Smooth muscle cell (in vitro differentiated cells): ENCODE results near the gene UTP4. TPM values are rescaled to one million over a fixed set of nuclear protein-coding genes. Genes with fewer than 3 reads are reported as not detected.

Experiments used
- DNase-seq: peaks from one replicate; lab custom pipeline; 2025; ENCODE audit not compliant: unreplicated experiment; lab: John Stamatoyannopoulos, UW
- H2AFZ ChIP-seq: fragments of 200-600 bp; sonication (generic); 2 replicates; pipeline ENCODE4 v1.6.0; 2016; ENCODE audit warnings: antibody characterized with exemption, low read depth, mild to moderate bottlenecking
- H3F3A ChIP-seq: fragments of 200-600 bp; sonication (generic); 2 replicates; pipeline ENCODE4 v1.6.0; 2017; ENCODE audit warnings: antibody characterized with exemption, low read depth
- H3K27ac ChIP-seq: fragments of 200-600 bp; sonication (generic); 2 replicates; pipeline ENCODE4 v1.5.1; 2016; ENCODE audit warnings: low read depth, mild to moderate bottlenecking
- H3K27me3 ChIP-seq: fragments of 200-600 bp; sonication (generic); 2 replicates; pipeline ENCODE4 v1.6.1; 2016; ENCODE audit warnings: low read depth, mild to moderate bottlenecking
- H3K36me3 ChIP-seq: fragments of 200-600 bp; sonication (generic); 2 replicates; pipeline ENCODE4 v1.5.1; 2016; ENCODE audit warnings: low read depth
- H3K4me1 ChIP-seq: fragments of 200-600 bp; sonication (generic); 2 replicates; pipeline ENCODE4 v1.5.1; 2016; ENCODE audit warnings: low read depth
- H3K4me2 ChIP-seq: fragments of 200-600 bp; sonication (generic); 2 replicates; pipeline ENCODE4 v1.6.0; 2016; ENCODE audit warnings: mild to moderate bottlenecking
- H3K4me3 ChIP-seq: fragments of 200-600 bp; sonication (generic); 2 replicates; pipeline ENCODE4 v1.5.1; 2016; ENCODE audit warnings: mild to moderate bottlenecking
- H3K79me2 ChIP-seq: fragments of 200-600 bp; sonication (generic); 2 replicates; pipeline ENCODE4 v1.6.0; 2016; ENCODE audit warnings: low read depth, mild to moderate bottlenecking
- H3K9ac ChIP-seq: fragments of 200-600 bp; sonication (generic); 2 replicates; pipeline ENCODE4 v1.6.0; 2016; ENCODE audit warnings: low read depth
- H3K9me3 ChIP-seq: fragments of 200-600 bp; sonication (generic); replicated peaks from 2 replicates; pipeline ENCODE4 v1.5.1; 2016; ENCODE audit warnings: low read depth
- H4K20me1 ChIP-seq: fragments of 200-600 bp; sonication (generic); 2 replicates; pipeline ENCODE4 v1.6.0; 2016; ENCODE audit warnings: low read depth
- CTCF ChIP-seq: fragments of 200-600 bp; sonication (generic); IDR thresholded peaks from 2 replicates; pipeline ENCODE4 v1.5.1; 2017; ENCODE audit warnings: borderline replicate concordance, mild to moderate bottlenecking, antibody characterized with exemption; ENCODE audit not compliant: insufficient read depth, poor library complexity, severe bottlenecking
- WGBS: methylation state at CpG from one replicate; pipeline ENCODE4 v1.1.7; 2016; ENCODE audit warnings: low lambda C conversion rate; 5-methylcytosine and 5-hydroxymethylcytosine counted together
- polyA plus RNA-seq: library from polyadenylated mRNA; unstranded; fragments of >200 nt; fragmentation: Nextera tagmentation; extraction: Ambion mirVana; gene quantifications from 2 replicates; pipeline ENCODE4 v1.2.1, GENCODE V29; 2016
- total RNA-seq: library from RNA; depleted of rRNA; stranded (reverse); fragments of >200 nt; gene quantifications from 2 replicates; pipeline ENCODE4 v1.2.3, GENCODE V29; 2014

The UTP4 gene
- total and polyA plus RNA-seq, 2 experiments from 2014 or later: 20.4 to 29.0 TPM

GRCh38 chr16:69111876-69112230, 20.6 kb upstream of the UTP4 start:
- H3K79me2 ChIP-seq: no peaks in the 10 kb centered on the region
- no peaks in the 10 kb centered on the region for H3K36me3 ChIP-seq
- H3K9me3 ChIP-seq: no peaks in the 10 kb centered on the region
- peaks cover 25% of the 10 kb centered on the region for H3K27me3 ChIP-seq
- H4K20me1 ChIP-seq: peaks cover 71% of the 10 kb centered on the region
- H3F3A ChIP-seq: no peaks in the 10 kb centered on the region
- DNase-seq: no peak
- peaks cover 10% of the 10 kb centered on the region for H3K4me1 ChIP-seq
- H2AFZ ChIP-seq: no peak overlapping the region
- H3K9ac ChIP-seq: no peak overlapping the region
- no peak overlapping the region for H3K4me2 ChIP-seq
- no peak for TF ChIP-seq CTCF
- H3K4me3 ChIP-seq: no peak overlapping the region
- no peak overlapping the region for H3K27ac ChIP-seq
- 98% methylated on average over 5 of the region's 5 CpGs for WGBS

- WGBS: 59% methylated on average over 6 of the region's 6 CpGs
- peak; percentile 63 for TF ChIP-seq CTCF
- Histone ChIP-seq H3K27ac (no peak overlapping the region), H3K4me1 (peaks cover 4% of the 10 kb centered on the region), H2AFZ (no peak overlapping the region), H3K27me3 (peaks cover 19% of the 10 kb centered on the region), H3K9me3 (no peaks in the 10 kb centered on the region), H3K36me3 (no peaks in the 10 kb centered on the region), H3F3A (no peaks in the 10 kb centered on the region), H3K4me2 (no peak overlapping the region), H3K79me2 (no peaks in the 10 kb centered on the region), H3K9ac (no peak overlapping the region), H4K20me1 (peaks cover 70% of the 10 kb centered on the region), H3K4me3 (no peak overlapping the region)
- no peak for DNase-seq
These were observed 19.9 kb upstream of the UTP4 start for GRCh38 chr16:69112285-69113129.

- no peaks in the 10 kb centered on the region for H3K36me3 ChIP-seq
- H3K4me3 ChIP-seq: no peak overlapping the region
- DNase-seq: no peak
- H4K20me1 ChIP-seq: peaks cover 70% of the 10 kb centered on the region
- H3K27ac ChIP-seq: no peak overlapping the region
- no peak for TF ChIP-seq CTCF
- no peak overlapping the region for H2AFZ ChIP-seq
- no peaks in the 10 kb centered on the region for H3F3A ChIP-seq
- H3K9me3 ChIP-seq: no peaks in the 10 kb centered on the region
- peaks cover 11% of the 10 kb centered on the region for H3K27me3 ChIP-seq
- 94% methylated on average over 7 of the region's 7 CpGs for WGBS
- no peak overlapping the region for H3K4me2 ChIP-seq
- H3K79me2 ChIP-seq: no peaks in the 10 kb centered on the region
- H3K4me1 ChIP-seq: no peaks in the 10 kb centered on the region
- H3K9ac ChIP-seq: no peak overlapping the region
These were observed 19.2 kb upstream of the UTP4 start for GRCh38 chr16:69113216-69113615.

- no peak overlapping the region for H3K4me2 ChIP-seq
- no peak overlapping the region for H2AFZ ChIP-seq
- no peak overlapping the region for H3K27ac ChIP-seq
- no peaks in the 10 kb centered on the region for H3K36me3 ChIP-seq
- peaks cover 74% of the 10 kb centered on the region for H4K20me1 ChIP-seq
- H3K79me2 ChIP-seq: no peaks in the 10 kb centered on the region
- no peaks in the 10 kb centered on the region for H3K4me1 ChIP-seq
- no peak for DNase-seq
- no peaks in the 10 kb centered on the region for H3K27me3 ChIP-seq
- WGBS: 98% methylated on average over 25 of the region's 25 CpGs
- H3K9me3 ChIP-seq: no peaks in the 10 kb centered on the region
- TF ChIP-seq CTCF: no peak
- no peak overlapping the region for H3K9ac ChIP-seq
- H3K4me3 ChIP-seq: no peak overlapping the region
- H3F3A ChIP-seq: no peaks in the 10 kb centered on the region
These were observed 18.0 kb upstream of the UTP4 start for GRCh38 chr16:69114346-69114975.
